ENCODE measurements around the gene PAPOLB.

Gene PAPOLB

DNA sequence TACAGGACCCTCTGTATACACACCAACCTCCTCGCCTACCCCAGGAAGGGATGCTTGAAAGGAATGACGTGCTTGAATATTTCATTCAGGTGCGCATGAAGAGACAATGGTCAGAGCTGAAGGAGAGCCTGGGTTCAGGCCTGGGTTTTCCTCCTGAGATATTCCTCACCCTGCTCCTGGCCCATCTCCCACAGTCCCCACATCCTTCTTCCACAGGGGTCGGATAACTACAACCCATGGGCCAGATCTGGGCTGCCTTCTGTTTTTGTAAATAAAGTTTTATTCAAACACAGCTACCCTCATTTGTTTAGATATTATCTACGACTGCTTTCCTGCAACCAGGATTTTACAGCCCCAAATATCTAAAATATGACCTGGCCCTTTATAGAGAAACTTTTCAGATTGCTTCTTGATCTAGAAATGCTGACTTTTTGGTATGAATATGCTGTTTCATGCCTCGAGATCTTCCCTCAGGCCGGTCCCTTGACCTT, 23.5 kb upstream of the PAPOLB start:
- DNase-seq (ENCODE audit: low read depth, low spot score), result no peak
- TF ChIP-seq, protein P1, sequence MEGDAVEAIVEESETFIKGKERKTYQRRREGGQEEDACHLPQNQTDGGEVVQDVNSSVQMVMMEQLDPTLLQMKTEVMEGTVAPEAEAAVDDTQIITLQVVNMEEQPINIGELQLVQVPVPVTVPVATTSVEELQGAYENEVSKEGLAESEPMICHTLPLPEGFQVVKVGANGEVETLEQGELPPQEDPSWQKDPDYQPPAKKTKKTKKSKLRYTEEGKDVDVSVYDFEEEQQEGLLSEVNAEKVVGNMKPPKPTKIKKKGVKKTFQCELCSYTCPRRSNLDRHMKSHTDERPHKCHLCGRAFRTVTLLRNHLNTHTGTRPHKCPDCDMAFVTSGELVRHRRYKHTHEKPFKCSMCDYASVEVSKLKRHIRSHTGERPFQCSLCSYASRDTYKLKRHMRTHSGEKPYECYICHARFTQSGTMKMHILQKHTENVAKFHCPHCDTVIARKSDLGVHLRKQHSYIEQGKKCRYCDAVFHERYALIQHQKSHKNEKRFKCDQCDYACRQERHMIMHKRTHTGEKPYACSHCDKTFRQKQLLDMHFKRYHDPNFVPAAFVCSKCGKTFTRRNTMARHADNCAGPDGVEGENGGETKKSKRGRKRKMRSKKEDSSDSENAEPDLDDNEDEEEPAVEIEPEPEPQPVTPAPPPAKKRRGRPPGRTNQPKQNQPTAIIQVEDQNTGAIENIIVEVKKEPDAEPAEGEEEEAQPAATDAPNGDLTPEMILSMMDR (IDR thresholded peaks at IDR 0.05; ENCODE audit: low read depth, low read length), result no peak
- in situ Hi-C loops (cut with HindIII; ENCODE audit: low sequenced_read_pairs), result no loop called here
- H3K4me3 ChIP-seq (ENCODE audit: low read depth, low read length), result no peak overlapping the region

DNA sequence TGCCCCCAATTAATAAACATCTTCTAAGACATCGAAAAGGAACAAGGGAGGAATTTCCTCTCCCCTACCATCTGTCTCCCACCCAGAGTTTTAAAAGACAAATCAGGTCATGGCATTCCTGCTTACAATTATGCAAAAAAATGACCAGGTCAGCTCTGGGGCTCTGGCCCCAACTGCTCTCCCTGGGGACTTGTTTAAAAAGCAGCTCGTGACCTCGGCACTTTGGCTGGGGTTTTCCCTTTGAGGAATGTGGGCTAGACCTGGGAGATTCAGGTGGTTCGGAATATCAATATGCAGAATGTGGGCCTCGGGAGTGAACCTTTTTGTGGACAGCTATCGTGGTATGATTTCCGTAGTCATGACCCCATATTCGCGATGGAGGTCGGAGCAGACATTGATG, 22.3 kb upstream of the PAPOLB start:
- TF ChIP-seq, protein P1 (IDR thresholded peaks at IDR 0.05; ENCODE audit: low read depth, low read length), result no peak
- no peak for DNase-seq (ENCODE audit: low read depth, low spot score)
- no peak overlapping the region for H3K4me3 ChIP-seq (ENCODE audit: low read depth, low read length)
- in situ Hi-C loops (cut with HindIII; ENCODE audit: low sequenced_read_pairs), result no loop called here

DNA sequence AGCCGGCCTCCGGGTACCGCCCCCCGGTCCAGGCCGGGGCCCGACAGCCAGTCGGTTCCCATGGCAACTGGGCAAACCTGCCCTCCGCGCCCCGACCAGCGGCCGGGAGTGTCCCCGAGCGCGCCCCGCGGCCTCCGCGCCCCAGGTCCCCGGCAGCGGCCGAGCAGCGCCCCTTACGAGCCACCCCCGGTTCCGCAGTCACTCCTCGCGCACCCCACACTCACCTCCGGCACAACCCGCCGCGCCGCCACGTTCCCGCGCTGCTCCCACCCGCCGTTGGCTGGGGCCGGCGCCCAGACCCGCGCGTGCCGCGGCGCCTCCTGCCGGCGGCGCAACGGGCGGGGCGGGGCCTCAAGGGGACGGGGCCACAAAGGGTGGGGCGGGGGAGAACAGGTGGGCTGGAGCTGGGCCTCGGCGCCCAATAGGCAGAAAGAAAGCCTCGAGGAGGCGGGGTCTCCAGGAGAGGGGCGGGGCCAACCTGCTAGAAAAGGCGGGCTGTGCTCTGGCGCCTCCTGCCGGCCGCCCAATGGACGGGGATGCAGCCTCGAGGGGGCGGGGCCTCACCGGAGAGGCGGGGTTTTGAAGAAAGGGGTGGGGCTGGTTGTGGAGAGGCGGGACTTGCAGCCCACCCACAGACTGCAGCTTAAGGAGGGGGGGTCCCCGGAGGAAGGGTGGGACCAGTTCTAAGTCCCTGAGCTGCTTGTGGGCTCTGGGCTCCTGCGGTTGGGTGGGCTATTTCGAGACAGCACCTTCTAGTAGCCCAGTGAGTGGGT, 21.7 kb upstream of the PAPOLB start, which contains the start of gene RADIL:
TSS of gene RADIL (minus strand) at position 345 of the 773 bp plus-strand sequence. CDS start 5,577 bp downstream, outside the sequence.
- in situ Hi-C loops (cut with HindIII; ENCODE audit: low sequenced_read_pairs), result no loop called here
- peak within 1 kb of the TSS; percentile 31 for H3K4me3 ChIP-seq (ENCODE audit: low read depth, low read length)
- TF ChIP-seq, protein P1 (IDR thresholded peaks at IDR 0.05; ENCODE audit: low read depth, low read length), result peak; percentile 84
- DNase-seq (ENCODE audit: low read depth, low spot score), result peak; percentile 85

DNA sequence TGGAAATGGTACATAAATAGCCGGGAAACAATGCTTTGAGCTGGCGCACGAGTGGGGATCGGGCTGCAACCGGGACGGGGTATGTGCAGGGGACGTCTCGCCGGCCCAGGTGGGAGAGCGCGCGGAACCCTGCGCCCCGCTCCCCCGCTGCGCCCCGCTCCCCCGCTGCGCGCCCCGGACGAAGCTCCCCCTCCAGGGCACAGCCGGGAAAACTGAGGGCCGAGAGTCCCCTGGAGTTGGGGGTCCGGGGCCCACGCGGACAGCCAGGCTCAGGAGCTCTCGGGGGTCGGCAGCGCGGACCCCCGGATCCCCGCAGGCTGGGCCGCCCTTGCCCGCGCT, 21.2 kb upstream of the PAPOLB start:
- in situ Hi-C loops (cut with HindIII; ENCODE audit: low sequenced_read_pairs), result no loop called here
- TF ChIP-seq, protein P1 (IDR thresholded peaks at IDR 0.05; ENCODE audit: low read depth, low read length), result no peak
- peak overlapping the region; percentile 31 for H3K4me3 ChIP-seq (ENCODE audit: low read depth, low read length)
- DNase-seq (ENCODE audit: low read depth, low spot score), result no peak

DNA sequence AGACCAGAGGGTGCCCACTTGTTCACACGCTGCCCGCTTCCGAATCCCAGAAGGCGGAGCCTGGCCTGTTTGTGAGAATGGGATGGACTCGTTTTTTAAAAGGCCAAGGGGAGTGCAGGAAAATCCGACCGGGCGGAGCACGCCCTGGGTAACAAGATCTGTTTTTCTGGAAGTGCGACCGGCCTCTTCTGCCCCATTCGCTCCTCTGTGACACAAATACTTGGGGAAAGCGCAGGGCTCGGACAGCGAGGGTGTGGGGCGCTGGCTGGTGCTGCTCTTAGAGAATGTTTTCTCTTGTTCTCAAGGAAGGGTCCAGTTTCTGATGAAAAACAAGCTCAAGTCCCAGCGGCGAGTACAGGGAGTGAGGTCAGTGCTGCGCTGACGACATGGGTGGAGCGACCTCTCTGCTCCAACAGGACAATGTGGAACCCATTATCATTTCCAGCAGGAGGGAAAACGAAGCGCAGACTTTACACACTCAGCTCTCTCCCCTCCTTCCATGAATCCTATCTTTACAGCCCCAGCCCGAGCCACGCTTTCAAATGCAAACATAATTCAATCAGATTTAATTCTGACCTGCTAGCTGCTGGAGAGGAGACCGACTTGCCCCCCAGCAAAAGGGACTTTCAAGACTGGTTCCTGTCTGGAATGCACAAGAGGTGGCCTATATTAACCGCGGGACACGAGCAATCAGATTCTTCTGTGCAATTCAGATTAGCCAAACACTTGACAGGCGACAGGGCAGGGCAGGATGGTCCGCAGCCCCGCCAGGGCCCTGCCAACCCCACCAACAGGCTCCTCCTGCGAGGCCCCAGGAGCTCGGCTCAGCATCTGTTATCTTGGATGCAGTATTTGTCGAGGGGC, 20.6 kb upstream of the PAPOLB start:
- in situ Hi-C loops (cut with HindIII; ENCODE audit: low sequenced_read_pairs), result no loop called here
- peak overlapping the region; percentile 31 for H3K4me3 ChIP-seq (ENCODE audit: low read depth, low read length)

DNA sequence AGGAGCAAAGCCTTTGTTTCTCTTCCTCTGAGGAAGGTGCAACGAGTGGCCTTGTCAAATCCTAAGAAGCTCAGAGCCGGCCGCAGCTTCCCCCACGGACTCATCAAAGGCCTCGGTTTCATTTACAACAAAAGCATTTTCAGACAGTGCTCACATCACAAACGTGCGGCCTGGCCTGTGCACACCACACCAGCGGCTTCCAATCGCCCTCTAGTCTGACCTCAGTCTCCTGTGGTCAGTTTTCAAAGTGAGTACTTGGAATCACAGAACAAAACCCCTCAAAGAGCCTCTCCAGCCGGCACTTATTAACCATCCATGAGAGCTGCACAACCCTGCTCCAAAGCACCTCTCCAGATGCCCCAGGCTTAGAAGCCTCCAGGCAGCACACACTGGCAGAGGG, 18.4 kb upstream of the PAPOLB start:
- H3K4me3 ChIP-seq (ENCODE audit: low read depth, low read length), result no peak overlapping the region
- peak; percentile 5 for DNase-seq (ENCODE audit: low read depth, low spot score)
- in situ Hi-C loops (cut with HindIII; ENCODE audit: low sequenced_read_pairs), result no loop called here
- TF ChIP-seq, protein P1 (IDR thresholded peaks at IDR 0.05; ENCODE audit: low read depth, low read length), result no peak

More for the DNA sequence above, 20.6 kb upstream of the PAPOLB start:
- DNase-seq (ENCODE audit: low read depth, low spot score), result peak; percentile 69
- TF ChIP-seq, protein P1 (IDR thresholded peaks at IDR 0.05; ENCODE audit: low read depth, low read length), result no peak

All from astrocyte of the spinal cord (primary cell).